GM18868 (cell line): ENCODE data around the gene TGM2.

Source experiments
- ATAC-seq: cut with Tn5 transposase; IDR thresholded peaks from one replicate; pipeline ENCODE4 v1.9.1; 2021; ENCODE audit warnings: mild to moderate bottlenecking, moderate library complexity; ENCODE audit not compliant: unreplicated experiment

Gene TGM2

DNA sequence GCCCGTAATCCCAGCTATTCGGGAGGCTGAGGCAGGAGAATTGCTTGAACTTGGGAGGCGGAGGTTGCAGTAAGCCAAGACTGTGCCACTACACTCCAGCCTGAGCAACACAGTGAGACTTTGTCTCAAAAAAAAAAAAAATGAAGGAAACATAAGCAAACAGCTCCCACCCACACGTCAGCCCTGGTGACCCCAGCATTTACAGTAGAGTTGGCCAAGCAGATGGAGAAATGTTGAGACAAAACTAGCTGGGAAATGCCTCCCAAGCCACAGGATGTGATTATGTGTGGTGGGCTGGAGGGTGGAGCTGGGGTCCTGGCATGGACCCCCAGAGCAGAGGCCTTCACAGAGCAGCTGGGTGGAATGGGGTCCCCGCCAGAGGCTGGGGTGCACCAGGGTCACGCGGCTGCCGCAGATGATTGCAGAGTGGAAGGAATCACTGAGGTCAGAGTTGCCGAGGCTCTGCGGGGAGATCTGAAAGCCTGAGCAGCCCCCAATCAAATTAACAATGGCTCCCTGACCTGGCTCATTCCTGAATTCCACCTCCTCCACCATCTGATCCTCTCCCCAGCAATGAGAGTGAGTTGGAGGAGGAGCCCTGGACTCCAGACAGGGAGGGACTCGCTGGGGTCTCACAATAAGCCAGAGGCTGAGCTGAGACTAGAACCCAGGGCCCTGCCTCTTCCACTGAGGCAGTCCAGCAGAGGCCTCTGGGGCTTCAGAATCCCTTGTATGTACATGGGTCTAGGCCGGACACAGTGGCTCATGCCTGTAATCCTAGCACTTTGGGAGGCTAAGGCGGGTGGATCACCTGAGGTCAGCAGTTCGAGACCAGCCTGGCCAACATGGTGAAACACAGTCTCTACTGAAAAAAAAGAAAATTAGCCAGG lies 34.7 kb upstream of the TGM2 start:
- no peak for ATAC-seq

DNA sequence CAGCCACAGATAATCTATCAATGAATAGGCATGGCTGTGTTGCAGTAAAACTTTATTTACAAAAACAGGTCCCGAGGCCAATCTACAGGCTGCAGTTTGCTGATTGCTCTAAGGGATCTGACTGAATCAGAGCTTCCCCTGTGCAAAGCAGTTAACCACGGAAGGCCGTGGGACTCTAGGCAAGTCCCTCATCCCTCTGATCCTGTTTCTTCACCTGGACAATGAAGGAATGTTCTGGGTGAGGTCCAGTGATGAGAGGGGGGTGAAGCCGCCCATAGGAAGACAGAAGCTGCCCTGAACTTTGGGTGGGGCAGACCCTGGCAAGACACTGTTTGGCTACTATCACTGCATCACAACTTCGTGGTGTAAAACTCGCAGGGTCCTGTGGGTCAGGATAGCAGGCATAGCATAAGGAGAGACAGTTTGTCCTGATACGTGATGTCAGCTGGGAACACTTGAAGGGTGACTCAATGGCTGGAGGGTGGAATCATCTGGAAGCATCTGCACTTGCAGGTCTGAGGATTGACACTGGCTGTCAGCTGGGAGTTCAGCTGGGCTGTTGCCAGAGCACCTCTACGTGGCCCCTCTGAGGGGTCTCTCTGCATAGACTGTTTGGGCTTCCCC lies 33.3 kb upstream of the TGM2 start:
- no peak for ATAC-seq

DNA sequence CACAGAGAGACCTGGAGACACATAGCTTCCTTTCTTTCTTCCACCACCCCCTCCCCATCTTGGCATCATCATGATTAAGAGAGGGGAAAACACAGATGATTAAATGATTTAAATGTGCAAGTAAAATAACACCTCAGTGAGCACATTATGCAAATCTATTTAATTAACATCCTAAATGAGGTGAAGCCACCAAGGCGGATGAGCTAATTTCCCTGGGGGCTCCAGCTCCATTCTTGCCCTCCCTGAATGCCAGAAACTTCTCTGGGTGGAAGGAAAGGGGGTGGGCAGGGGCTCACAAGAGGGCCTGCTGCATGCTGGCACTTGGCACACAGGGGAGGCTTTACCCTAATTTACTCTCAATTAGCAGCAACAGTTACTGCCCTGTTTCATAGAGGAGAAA lies 32.5 kb upstream of the TGM2 start:
- ATAC-seq, result no peak

DNA sequence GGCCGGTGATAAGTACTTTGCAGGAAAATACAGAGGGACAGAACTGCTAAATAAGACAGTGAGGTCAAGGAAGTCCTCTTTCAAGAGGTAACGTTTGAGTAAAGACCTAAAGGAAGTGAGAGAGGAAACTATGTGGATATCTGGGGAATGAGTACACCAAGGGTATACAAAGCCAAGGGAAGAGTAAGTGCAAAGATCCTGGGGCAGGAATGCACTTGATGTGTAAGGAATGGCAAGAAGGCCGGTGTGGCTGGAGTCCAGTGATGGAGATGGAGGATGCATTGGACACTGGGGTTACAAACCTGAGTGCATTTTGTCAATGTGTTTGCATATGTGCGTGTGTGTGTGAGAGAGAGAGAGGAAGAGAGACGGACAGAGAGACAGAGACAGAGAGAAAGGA lies 32.1 kb upstream of the TGM2 start:
- no peak for ATAC-seq

DNA sequence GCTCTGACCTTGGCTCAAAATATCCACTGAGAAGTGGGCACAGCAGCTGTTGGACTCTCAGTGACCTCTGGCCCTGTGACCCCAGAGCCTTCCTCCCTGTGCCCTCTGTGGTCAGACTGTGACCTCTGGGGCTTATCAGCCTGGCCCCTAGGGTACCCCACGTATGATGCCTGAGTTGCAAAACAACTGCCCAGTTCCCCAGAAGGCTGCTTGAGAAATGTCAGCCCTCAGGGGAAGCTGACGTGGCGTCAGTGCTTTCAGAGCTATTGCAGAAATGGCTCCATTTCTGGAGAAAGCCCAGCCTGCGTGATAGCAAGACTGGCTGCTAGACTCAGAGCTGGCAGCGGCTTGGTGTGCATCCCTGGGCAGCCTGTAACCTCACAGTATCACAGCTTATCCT lies 31.5 kb upstream of the TGM2 start:
- ATAC-seq, result no peak

DNA sequence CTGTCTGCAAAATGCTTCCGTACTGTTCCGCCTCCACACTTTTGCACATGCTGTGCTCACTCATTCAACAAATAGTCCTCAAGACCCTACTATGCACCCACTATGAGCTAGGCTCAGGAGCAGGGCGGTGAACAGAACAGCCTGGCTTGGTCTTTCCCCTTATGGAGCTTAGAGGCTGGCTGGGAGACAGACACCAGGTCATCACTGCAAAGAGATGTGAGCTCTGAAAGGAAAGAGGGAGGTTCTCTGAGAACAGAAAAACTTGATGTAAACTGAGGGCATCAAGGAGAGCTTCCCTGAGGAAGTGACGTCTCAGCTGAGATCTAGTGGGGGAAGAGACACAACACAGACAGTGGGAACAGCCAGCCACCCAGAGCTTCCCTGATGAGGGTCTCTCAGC lies 31.0 kb upstream of the TGM2 start:
- ATAC-seq, result no peak

DNA sequence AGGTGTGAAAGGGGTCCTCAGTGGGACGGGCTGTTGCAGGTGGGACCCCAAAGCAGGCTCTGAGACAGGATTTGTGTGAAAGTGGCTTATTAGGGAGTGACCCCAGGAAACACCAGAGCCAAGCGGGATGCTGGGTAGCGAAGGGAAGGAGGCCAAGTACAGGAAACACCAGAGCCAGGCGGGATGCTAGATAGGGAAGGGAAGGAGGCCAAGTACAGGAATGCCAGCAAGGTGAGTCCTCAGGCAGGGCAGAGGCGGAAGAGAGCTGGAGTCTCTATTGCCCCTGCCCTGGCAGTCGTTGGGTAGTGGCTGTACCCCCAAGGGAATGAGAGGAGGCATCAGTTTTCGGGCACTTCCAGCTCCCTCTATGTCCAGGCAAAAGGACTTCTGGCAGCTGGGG lies 30.5 kb upstream of the TGM2 start:
- ATAC-seq, result no peak

DNA sequence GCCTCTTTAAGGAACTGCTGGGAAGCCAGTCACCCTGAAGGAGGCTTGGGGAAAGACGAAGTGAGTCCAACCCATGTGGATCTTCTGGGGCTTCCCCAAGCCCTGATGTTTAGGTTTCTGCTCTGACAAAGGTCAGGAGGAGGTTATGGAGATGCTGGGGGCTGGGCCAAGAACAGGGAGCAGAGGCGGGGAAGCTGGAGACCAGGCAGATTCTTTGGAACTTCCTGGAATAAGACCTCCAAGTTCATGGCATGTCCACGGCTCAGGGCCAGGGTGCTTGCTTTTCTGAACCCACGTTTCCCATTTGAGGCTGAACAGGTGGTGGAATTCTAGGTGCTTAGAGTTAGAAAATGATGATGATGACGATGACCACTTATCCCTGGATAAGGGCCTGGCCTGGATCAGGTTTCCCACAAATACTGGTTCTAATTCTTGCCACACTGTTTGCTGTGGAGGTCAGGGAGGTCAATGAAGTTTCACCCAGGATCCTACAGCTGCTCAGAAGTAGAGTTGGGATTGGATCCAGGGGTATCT lies 30.0 kb upstream of the TGM2 start:
- no peak for ATAC-seq

DNA sequence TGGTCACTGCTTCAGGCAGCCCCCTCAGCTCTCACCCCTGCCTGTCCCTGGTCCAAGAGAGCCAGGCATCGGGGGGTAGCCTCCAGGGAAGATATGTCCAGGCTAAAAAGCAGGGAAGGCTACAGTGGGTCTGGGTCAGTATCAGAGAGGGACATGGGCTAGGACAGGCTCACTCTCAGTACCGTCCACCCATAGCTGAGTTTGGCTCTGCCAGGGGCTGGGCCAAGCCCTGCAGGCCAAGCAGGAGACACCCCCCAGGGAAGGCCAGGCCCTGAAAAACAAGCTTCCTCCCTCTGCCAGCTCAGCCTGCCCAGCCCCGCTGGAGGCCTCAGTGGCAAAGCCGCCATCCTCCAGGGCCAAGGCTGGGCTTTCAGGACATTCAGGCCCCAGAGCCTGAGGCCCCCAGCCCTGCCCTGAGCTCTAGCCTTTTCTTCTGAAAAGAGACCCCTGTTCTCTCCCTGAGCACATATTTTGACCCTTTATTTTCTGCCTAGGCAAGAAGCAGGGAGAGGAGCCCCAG lies 28.6 kb upstream of the TGM2 start:
- ATAC-seq, result no peak

DNA sequence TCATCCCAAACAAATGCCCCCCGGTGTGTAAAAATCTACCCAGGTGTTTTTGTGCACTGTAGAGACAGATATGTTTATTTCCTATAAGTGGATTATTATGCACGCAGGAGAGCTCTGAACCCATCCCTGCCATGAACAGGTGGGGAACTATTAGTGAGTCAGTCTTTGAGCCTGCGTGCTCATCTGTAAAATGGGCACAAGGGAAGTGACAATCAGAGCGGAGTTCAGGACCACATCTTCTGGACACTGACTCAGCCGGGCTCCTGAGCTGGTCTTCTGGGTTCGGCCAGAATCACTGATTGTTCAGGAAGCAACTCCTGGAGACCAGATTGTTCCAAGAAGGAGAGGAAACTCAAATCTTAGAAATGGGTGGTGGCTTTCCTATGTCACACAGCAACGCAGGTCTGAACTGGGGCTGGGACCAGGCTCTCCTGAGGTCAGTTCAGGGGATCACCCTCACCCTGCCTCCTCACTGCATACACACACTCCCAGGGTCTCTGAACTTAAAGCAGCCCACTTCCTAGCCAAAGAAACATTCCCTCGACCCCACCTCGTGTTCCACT lies 27.3 kb upstream of the TGM2 start:
- ATAC-seq, result no peak

DNA sequence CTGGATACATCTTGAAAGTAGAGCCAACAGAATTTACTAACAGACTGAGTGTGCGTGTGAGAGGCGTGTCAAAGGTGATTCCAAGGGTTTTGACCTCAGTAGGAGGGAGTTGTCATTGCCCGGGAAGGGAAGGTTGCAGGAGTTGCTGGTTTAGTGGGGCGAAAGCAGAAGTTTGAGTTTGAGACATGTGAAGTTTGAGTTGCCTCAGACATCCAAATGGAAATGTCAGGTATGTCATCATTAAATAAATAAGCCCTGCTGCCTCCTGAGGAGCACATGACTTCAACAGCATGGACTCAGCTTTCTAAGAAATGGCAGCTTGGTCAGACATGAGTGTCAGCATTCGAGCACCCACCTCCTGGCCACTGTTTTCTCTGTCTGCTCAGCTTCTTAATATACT lies 26.6 kb upstream of the TGM2 start:
- ATAC-seq, result no peak

DNA sequence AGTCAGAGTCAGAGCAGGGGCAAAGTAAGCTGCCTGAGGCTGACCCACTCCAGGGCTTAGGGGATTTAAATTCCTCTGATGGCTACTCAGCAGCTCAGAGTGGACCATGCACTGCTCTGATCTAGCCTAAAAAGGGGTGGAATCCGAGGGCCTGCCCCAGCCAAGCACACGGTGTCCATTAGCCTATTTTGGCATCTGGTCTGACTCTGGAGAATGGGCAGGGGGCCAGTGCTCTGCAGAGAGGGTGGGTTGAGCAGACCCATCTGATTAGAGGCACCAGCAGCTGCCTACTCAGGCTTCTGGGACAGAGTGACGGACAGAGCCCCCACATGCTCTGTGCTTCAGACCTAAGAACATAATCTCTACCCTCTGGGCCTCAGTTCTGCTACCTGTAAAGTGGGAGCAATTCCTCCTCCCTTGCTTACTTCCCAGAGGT lies 25.9 kb upstream of the TGM2 start:
- no peak for ATAC-seq

DNA sequence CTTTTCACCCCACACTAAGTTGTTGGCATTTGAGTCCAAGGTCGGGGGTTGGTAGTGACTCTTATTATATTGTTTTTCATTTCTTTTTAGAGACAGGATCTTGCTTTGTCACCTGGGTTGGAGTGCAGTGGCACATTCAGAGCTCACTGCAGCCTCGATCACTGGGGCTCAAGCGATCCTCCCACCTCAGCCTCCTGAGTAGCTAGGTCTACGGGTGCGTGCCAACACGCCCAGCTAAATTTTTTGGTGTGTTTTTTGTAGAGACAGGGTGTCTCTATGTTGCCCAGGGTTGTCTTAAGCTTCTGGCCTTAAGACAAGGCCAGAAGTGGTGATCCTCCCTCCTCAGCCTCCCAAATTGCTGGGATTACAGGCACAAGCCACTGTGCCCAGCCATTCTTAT lies 25.1 kb upstream of the TGM2 start:
- ATAC-seq, result no peak

DNA sequence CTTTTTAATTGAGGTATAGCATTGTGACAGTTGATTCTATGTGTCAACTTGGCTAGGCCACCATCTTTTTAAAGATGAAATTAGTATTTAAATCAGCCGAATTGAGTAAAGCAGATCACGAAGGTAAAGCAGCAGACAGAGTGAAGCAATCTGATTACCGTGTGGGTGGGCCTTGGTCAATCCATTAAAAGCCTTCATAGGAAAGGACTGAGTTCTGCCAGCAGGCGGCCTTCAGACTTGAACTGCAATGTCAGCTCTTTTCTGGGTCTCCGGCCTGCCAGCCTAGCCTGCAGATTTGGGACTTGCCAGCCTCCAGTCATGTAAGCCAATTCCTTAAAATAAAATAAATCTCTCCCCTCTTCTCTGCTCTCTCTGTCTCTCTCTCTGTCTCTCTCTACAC lies 22.4 kb upstream of the TGM2 start:
- ATAC-seq, result no peak

DNA sequence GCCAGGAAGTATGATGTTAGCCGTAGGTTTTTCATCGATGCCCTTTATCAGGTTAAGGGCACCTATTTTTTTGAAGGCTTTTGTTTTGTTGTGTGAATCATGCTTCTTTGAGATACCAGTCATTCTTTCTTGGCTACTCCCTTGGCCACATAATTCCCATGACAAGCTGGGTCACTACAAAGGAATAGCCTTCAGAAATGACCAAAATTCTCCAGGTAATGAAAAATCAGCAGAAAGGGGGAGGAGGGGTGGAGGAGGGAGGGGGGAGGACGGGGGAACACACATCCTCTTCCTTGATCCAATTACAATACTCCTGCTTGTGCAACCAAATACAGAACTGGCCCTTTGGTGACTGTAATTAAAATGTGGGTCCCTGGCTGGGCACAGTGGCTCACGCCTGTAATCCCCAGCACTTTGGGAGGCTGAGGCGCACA lies 21.7 kb upstream of the TGM2 start:
- ATAC-seq, result no peak

DNA sequence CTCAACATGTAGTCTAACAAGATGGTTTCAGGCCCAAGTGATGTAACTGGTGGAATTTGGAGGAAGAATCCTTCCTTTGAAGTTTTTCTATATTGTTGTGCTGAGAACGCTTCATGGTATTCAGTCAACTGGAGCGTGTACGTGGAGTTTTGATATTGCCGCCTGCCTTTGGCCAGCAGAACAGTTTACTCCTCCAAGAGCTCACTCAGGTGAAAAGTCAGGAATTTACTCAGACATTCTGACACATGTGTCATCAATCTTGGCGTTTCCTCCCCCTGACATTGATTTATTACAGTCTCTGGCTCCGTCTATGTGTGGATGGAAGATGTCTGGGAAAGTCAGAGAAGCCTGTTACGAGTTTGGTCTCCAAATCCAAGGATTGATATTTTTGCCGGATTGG lies 19.0 kb upstream of the TGM2 start:
- no peak for ATAC-seq

DNA sequence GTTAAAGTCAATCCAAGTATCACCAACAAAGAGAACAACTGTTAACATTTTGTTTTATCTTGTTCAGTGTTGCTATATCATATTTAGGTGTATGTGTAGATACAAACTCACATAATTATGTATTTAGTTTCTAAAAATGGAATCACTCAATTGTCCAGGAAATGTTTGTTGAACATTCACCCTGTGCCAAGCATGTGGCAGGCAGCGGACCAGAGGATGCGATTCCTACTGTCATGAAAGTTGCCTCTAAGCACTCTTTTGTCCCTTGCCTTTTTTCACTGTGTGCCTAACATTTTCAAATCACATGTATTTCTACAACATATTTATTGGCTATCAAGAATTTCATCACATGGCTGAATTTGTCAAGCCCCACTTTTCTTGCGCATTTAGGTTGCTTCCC lies 16.9 kb upstream of the TGM2 start:
- ATAC-seq, result no peak

DNA sequence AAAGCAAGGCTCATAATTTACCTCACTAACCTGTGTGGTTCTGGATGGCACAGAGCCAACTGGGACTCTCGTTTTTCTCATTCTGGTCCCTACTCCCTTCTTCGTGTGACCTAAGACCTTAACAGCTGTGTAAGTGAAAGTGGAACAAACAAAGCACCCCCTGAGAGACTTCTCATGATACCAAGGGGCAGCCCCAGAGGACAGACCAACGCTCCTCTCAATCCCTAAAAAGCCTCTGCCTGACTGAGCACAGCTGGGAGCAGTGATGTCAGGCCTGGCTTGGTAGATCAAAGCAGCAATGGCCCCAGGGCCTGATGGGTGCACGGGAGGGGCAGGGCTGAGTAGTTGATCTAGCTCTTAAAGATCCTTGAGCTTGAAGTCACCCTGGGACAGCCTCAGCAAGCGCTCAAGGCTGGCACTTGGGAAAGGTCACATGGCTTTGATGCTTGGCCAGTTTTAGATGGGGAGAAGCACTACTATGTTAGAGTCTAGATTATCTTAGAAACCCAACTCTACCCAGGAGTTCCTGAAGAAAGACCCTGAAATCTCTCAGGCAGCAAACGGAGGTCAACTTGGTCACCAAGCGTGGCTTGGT lies 16.2 kb upstream of the TGM2 start:
- ATAC-seq, result peak; percentile 96

DNA sequence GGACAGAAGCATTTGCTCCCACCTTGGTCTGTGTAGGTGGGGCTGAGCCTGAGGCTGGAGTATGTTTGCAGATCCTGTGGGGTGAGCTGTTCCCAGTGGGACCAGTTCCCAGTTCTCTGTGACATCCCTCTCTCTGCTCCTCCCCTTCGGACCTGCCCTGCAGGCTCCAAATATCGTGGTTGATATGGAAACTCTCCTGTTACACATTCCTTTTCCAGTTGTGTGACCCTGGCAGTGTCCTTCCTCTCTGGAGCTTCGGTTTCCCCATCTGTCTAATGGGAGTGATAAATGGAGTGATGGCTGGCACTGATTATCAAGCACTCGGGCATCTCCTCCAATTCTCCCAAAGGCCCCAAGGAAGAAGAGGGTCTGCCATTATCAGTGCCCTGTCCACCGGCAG lies 15.7 kb upstream of the TGM2 start:
- ATAC-seq, result no peak

DNA sequence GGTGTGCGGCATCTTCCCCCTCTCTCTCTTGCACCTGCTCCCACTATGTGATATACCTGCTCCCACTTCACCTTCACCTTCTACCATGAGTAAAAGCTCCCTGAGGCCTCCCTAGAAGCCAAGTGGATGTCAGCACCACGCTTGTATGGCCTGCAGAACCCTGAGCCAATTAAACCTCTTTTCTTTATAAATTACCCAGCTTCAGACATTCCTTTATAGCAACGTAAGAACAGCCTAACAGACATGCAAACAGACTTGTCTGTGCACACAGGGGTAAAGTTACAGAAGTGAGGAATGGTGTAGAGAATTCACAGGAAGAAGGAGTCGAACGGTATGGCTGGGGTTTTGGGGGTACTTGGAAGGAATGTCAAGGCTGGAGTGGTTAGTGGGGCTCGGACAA lies 14.8 kb upstream of the TGM2 start:
- no peak for ATAC-seq

DNA sequence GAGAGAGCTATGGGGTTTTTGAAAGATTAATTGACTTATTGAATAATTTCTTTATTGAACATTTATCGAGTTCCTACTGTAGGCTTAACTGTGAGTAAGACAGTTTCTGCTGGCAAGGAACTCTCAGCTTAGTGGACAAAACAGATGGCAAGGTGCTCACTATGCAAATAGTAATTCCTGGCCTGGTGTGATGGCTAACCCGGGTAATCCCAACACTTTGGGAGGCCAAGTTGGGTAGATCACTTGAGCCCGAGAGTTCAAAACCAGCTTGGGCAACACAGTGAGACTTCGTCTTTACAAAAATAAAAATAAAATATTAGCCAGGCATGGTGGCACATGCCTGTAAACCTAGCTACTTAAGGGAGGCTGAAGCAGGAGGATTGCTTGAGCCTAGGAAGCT lies 13.5 kb upstream of the TGM2 start:
- no peak for ATAC-seq
